ENCODE results near the gene RTL10.

DNA sequence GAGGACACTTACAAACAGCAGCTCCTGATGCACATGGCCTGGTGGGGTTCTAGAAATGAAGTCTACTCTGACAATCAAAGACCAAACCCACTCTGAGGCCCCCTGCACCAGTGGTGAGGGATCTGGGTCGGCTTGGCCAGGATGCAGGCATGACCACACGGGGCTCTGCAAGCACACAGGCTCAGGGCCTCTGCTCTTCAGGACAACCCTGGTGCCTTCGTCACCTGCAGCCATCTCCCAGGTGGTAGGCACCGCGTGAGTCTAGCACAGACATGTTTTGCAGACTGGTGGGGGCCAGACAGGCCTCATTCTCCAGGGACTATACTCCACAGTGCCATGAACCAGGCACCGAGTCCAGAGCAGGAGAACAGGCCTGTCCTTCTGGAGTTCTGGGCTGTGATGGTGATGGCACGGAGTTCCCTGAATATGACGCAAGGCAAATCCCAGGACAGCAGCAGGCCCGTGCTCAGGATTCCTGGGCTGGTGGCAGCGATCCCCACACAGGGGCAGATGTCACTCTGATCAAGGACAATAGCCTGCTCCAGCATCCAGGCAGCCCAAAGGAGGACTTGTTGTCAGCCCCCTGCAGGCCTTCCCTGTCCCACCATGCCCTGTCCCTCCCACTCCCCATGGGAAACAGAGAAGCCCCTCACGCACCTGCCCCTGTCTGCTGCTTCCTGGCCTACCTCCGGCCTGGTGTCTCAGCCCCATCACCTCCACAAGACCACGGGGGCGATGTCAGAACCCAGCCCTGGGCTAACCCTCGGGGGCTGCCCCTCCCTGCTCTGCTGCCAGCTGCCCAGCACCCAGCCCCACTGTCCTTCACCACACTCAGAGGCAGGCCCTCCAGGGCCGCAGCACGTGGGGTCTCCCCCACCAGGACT lies 36.1 kb downstream of the RTL10 start:
- TF ChIP-seq, protein P1, sequence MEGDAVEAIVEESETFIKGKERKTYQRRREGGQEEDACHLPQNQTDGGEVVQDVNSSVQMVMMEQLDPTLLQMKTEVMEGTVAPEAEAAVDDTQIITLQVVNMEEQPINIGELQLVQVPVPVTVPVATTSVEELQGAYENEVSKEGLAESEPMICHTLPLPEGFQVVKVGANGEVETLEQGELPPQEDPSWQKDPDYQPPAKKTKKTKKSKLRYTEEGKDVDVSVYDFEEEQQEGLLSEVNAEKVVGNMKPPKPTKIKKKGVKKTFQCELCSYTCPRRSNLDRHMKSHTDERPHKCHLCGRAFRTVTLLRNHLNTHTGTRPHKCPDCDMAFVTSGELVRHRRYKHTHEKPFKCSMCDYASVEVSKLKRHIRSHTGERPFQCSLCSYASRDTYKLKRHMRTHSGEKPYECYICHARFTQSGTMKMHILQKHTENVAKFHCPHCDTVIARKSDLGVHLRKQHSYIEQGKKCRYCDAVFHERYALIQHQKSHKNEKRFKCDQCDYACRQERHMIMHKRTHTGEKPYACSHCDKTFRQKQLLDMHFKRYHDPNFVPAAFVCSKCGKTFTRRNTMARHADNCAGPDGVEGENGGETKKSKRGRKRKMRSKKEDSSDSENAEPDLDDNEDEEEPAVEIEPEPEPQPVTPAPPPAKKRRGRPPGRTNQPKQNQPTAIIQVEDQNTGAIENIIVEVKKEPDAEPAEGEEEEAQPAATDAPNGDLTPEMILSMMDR (IDR thresholded peaks at IDR 0.05; ENCODE audit: poor library complexity, severe bottlenecking), result no peak
- TF ChIP-seq POLR2AphosphoS5 (IDR thresholded peaks at IDR 0.05) (no peak), EP300 (conservative IDR thresholded peaks at IDR 0.05; ENCODE audit: poor library complexity, severe bottlenecking) (no peak), TAF1 (IDR thresholded peaks at IDR 0.05; ENCODE audit: low read depth) (no peak), REST (IDR thresholded peaks at IDR 0.05; ENCODE audit: borderline replicate concordance) (no peak), SMC3 (conservative IDR thresholded peaks at IDR 0.05; ENCODE audit: poor library complexity) (no peak), EZH2 (IDR thresholded peaks at IDR 0.05; ENCODE audit: borderline replicate concordance, insufficient read depth, low read length, poor library complexity, severe bottlenecking) (no peak), RAD21 (conservative IDR thresholded peaks at IDR 0.05) (no peak)
